SK-N-SH (cell line): ENCODE results near the gene HSPG2. TPM values are rescaled to one million over a fixed set of nuclear protein-coding genes. Genes with fewer than 3 reads are reported as not detected.

Source experiments
- CTCF ChIA-PET: fragments of 300-600, 350-600 bp; formaldehyde crosslinking; extraction: SDS; loops from one replicate; lab custom pipeline; 2021; lab: Yijun Ruan, JAX
- POLR2A ChIA-PET: fragments of 350-600 bp; sonication (Branson Sonifier 250); formaldehyde crosslinking; extraction: SDS; loops from one replicate; lab custom pipeline; 2020; ENCODE audit warnings: antibody characterized with exemption, inconsistent platforms; lab: Yijun Ruan, JAX
- DNase-seq: peaks from one replicate; pipeline ENCODE4 v3.0.0; 2012
- H2AFZ ChIP-seq: fragments of 200-600 bp; sonication (generic); 2 replicates; pipeline ENCODE4 v1.8.1; 2016; ENCODE audit warnings: antibody characterized with exemption, mild to moderate bottlenecking, low read depth
- H3F3A ChIP-seq: fragments of 200-600 bp; sonication (generic); replicated peaks from 2 replicates; pipeline ENCODE3; 2016; ENCODE audit warnings: antibody characterized with exemption, mild to moderate bottlenecking; ENCODE audit not compliant: insufficient read depth
- H3K27ac ChIP-seq, 2 experiments: fragments of 200-500 bp in 1 of 2; fragments of 200-600 bp in 1 of 2; sonication (Bioruptor generic) in 1 of 2; sonication (generic), shearing (Covaris generic) in 1 of 2; 2 replicates each; pipeline versions ENCODE4 v1.5.1 to v1.6.1; 2014 to 2016; ENCODE audit warnings: low read depth in 2 of 2, inconsistent platforms in 1 of 2, low read length in 1 of 2, mild to moderate bottlenecking in 1 of 2, mixed read lengths in 1 of 2
- H3K27me3 ChIP-seq: fragments of 200-600 bp; sonication (generic), shearing (Covaris generic); 2 replicates; pipeline ENCODE4 v1.6.1; 2016; ENCODE audit warnings: mixed run types; ENCODE audit not compliant: insufficient read depth
- H3K36me3 ChIP-seq, 2 experiments: fragments of 200-500 bp in 1 of 2; fragments of 200-600 bp in 1 of 2; sonication (Bioruptor generic) in 1 of 2; sonication (generic) in 1 of 2; replicated peaks in 1 of 2; 2 replicates each; pipeline versions ENCODE3 to v1.5.1; 2014 to 2016; ENCODE audit warnings: low read length in 1 of 2, mild to moderate bottlenecking in 1 of 2; ENCODE audit not compliant: insufficient read depth in 2 of 2, control insufficient read depth in 1 of 2
- H3K4me1 ChIP-seq, 2 experiments: fragments of 200-500 bp in 1 of 2; fragments of 200-600 bp in 1 of 2; sonication (Bioruptor generic) in 1 of 2; sonication (generic), shearing (Covaris generic) in 1 of 2; 2 replicates each; pipeline versions ENCODE4 v1.5.1 to v1.6.1; 2014 to 2016; ENCODE audit warnings: low read depth in 1 of 2, low read length in 1 of 2, mixed run types in 1 of 2; ENCODE audit not compliant: insufficient read depth in 2 of 2, control insufficient read depth in 1 of 2
- H3K4me2 ChIP-seq: fragments of 200-600 bp; sonication (generic), shearing (Covaris generic); 2 replicates; pipeline ENCODE4 v1.6.1; 2017; ENCODE audit warnings: mixed run types
- H3K4me3 ChIP-seq, 2 experiments: fragments of 200-500 bp in 1 of 2; fragments of 200-600 bp in 1 of 2; sonication (Bioruptor generic) in 1 of 2; sonication (generic), shearing (Covaris generic) in 1 of 2; 2 replicates each; pipeline versions ENCODE4 v1.5.1 to v1.8.1; 2014 to 2016; ENCODE audit warnings: low read depth in 2 of 2, inconsistent platforms in 1 of 2, low read length in 1 of 2, mild to moderate bottlenecking in 1 of 2, mixed read lengths in 1 of 2, moderate library complexity in 1 of 2
- H3K79me2 ChIP-seq: fragments of 200-600 bp; sonication (generic); 2 replicates; pipeline ENCODE4 v1.8.1; 2017; ENCODE audit warnings: mild to moderate bottlenecking; ENCODE audit not compliant: insufficient read depth
- H3K9ac ChIP-seq: fragments of 200-600 bp; sonication (generic); 2 replicates; pipeline ENCODE4 v1.6.1; 2017; ENCODE audit warnings: mixed run types
- H3K9me2 ChIP-seq: fragments of 200-600 bp; sonication (generic); 2 replicates; pipeline ENCODE4 v1.6.1; 2017; ENCODE audit warnings: mixed run types
- H3K9me3 ChIP-seq: fragments of 200-600 bp; sonication (generic); 2 replicates; pipeline ENCODE4 v1.6.1; 2017; ENCODE audit warnings: mixed run types, mild to moderate bottlenecking, moderate library complexity
- H4K20me1 ChIP-seq: fragments of 200-600 bp; sonication (generic); 2 replicates; pipeline ENCODE4 v1.6.1; 2017; ENCODE audit warnings: mild to moderate bottlenecking, mixed run types; ENCODE audit not compliant: insufficient read depth
- ELF1 ChIP-seq: IDR thresholded peaks from 2 replicates; pipeline ENCODE4 v1.4.0; 2012
- FOSL2 ChIP-seq: IDR thresholded peaks from 2 replicates; pipeline ENCODE4 v1.4.0; 2012; ENCODE audit warnings: low read depth, mild to moderate bottlenecking, moderate library complexity, borderline replicate concordance
- FOXJ3 ChIP-seq: sonication (generic); formaldehyde crosslinking; IDR thresholded peaks from 2 replicates; pipeline ENCODE4 v1.5.1; 2020; ENCODE audit warnings: mild to moderate bottlenecking, missing genetic modification reagents
- GABPA ChIP-seq: IDR thresholded peaks from 2 replicates; pipeline ENCODE4 v1.4.0; 2012; ENCODE audit warnings: low read depth, mild to moderate bottlenecking
- GATA2 ChIP-seq: sonication (generic); formaldehyde crosslinking; IDR thresholded peaks from 2 replicates; pipeline ENCODE4 v1.5.0; 2020; ENCODE audit warnings: mild to moderate bottlenecking, missing genetic modification reagents
- IRF3 ChIP-seq: fragments of 150-350 bp; IDR thresholded peaks from 2 replicates; pipeline ENCODE4 v1.6.1; 2016; ENCODE audit warnings: mild to moderate bottlenecking, low read depth, low read length
- JUND ChIP-seq: IDR thresholded peaks from 2 replicates; pipeline ENCODE4 v1.4.0; 2012
- MEF2A ChIP-seq: IDR thresholded peaks from 2 replicates; pipeline ENCODE4 v1.4.0; 2012; ENCODE audit warnings: low read depth, borderline replicate concordance
- MXI1 ChIP-seq: IDR thresholded peaks from 2 replicates; pipeline ENCODE4 v1.6.1; 2012; ENCODE audit warnings: mild to moderate bottlenecking, low read depth, low read length, improper control_type of control experiment
- NRF1 ChIP-seq: IDR thresholded peaks from 2 replicates; pipeline ENCODE4 v1.6.1; 2012; ENCODE audit warnings: low read depth, mild to moderate bottlenecking, low read length
- POLR2AphosphoS5 ChIP-seq: IDR thresholded peaks from 2 replicates; pipeline ENCODE4 v1.6.1; 2012; ENCODE audit warnings: low read depth, low read length
- RAD21 ChIP-seq: IDR thresholded peaks from 2 replicates; pipeline ENCODE4 v1.6.1; 2012; ENCODE audit warnings: mild to moderate bottlenecking, low read length
- RCOR1 ChIP-seq: fragments of 150-350 bp; IDR thresholded peaks from 2 replicates; pipeline ENCODE4 v1.6.1; 2017; ENCODE audit warnings: antibody characterized with exemption, low read length
- REST ChIP-seq: IDR thresholded peaks from 2 replicates; pipeline ENCODE4 v1.6.1; 2012; ENCODE audit warnings: mild to moderate bottlenecking, low read depth, low read length, moderate library complexity
- RFX5 ChIP-seq: IDR thresholded peaks from 2 replicates; pipeline ENCODE4 v1.6.1; 2012; ENCODE audit warnings: mild to moderate bottlenecking, improper control_type of control experiment, low read length
- RXRA ChIP-seq: IDR thresholded peaks from 2 replicates; pipeline ENCODE4 v1.4.0; 2012; ENCODE audit warnings: low read depth, mild to moderate bottlenecking, borderline replicate concordance
- SMC3 ChIP-seq: IDR thresholded peaks from 2 replicates; pipeline ENCODE4 v1.6.1; 2012; ENCODE audit warnings: low read depth, low read length, improper control_type of control experiment
- TCF12 ChIP-seq: IDR thresholded peaks from 2 replicates; pipeline ENCODE4 v1.4.0; 2012
- TEAD4 ChIP-seq: IDR thresholded peaks from 2 replicates; pipeline ENCODE4 v1.4.0; 2012; ENCODE audit warnings: mild to moderate bottlenecking, borderline replicate concordance; ENCODE audit not compliant: insufficient read depth
- YY1 ChIP-seq: IDR thresholded peaks from 2 replicates; pipeline ENCODE4 v1.4.0; 2012; ENCODE audit warnings: low read depth, mild to moderate bottlenecking
- ZBTB33 ChIP-seq: IDR thresholded peaks from 2 replicates; pipeline ENCODE4 v1.4.0; 2012; ENCODE audit warnings: low read depth, borderline replicate concordance
- WGBS: methylation state at CpG from one replicate; pipeline ENCODE4 v1.1.6; 2017; ENCODE audit warnings: low lambda C conversion rate; 5-methylcytosine and 5-hydroxymethylcytosine counted together
- polyA plus RNA-seq, 3 experiments: library from polyadenylated mRNA; depleted of rRNA; stranded (reverse); fragments of >200 nt; gene quantifications; 2 replicates each; pipeline ENCODE4 v1.2.3, GENCODE V29; 2012
- TF ChIP-seq, protein P1 (sequence below): IDR thresholded peaks from 2 replicates; pipeline ENCODE4 v1.4.0; 2012; ENCODE audit warnings: low read depth, borderline replicate concordance
- TF ChIP-seq, protein P2 (sequence below): fragments of 150-350 bp; IDR thresholded peaks from 2 replicates; pipeline ENCODE4 v1.6.1; 2017; ENCODE audit warnings: antibody characterized with exemption, low read length, low read depth, borderline replicate concordance
- TF ChIP-seq, protein P3 (sequence below): IDR thresholded peaks from 2 replicates; pipeline ENCODE4; 2012

The HSPG2 gene
- polyA plus RNA-seq, 1 of the 3 experiments (the other 2 are of a cell fraction) = 28.9 TPM

DNA sequence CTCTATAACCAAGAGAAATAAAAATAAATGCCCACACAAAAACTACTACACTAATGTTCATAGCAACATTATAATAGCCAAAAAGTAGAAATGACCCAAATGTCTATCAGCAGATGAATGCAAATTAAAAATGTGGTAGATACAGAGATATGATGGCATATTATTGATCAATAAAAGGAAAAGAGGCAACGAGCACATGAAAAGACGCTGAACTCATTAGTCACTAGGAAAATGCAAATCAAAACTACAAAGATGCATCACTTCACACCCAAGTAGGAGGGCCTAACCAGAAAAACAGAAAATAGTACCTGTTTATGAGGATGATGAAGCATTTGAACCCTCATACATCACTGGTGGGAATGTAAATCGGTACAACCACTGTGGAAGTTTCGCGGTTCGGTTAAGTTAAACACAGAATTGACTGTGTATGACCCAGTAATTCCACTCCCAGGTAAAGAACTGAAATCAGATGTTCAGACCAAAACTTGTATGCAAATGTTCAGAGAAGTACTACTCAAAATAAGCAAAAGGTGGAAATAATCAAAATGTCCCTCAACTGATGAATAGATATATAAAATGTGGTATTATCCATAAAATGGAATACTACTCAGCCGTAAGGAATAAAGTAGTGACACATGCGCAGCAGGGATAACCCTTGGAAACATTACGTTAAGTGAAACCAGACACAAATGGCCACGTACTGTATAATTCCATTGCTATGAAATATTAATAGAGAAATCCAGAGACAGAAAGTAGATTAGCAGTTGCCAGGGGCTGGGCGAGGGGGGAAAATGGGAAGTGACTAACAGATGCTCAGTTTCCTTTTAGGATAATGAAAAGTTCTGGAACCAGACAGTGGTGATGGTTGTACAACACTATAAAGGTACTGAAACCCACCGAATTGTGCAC lies 157.2 kb downstream of the HSPG2 start:
- Histone ChIP-seq H3F3A (peaks cover 30% of the 10 kb centered on the region), H3K79me2 (peaks cover 81% of the 10 kb centered on the region), H3K4me3 (peak overlapping the region in 1 of 2 experiments; percentile 47; a peak in 1 of 4 replicates), H2AFZ (no peak overlapping the region), H3K27ac (peak overlapping the region; percentile 17 to 67; a peak in 3 of 4 replicates), H3K9ac (no peak overlapping the region), H3K4me2 (peak overlapping the region; percentile 49), H3K9me2 (no peaks in the 10 kb centered on the region), H3K27me3 (no peaks in the 10 kb centered on the region), H4K20me1 (peaks cover 53% of the 10 kb centered on the region), H3K4me1 (peaks cover 0 to 3% of the 10 kb centered on the region in 2 experiments; a peak in 1 of 4 replicates), H3K9me3 (no peaks in the 10 kb centered on the region), H3K36me3 (peaks cover 0 to 10% of the 10 kb centered on the region in 2 experiments)
- ChIA-PET POLR2A (no interaction called here), CTCF (interaction anchor here (0.5 kb wide), 1 partner anchor 833 kb away, joined by 3 read pairs; no protein-coding TSS in a partner anchor)
- DNase-seq = peak; percentile 36
- WGBS = 63% methylated on average over 12 of the region's 12 CpGs
- TF ChIP-seq JUND (no peak), FOXJ3 (CRISPR knock-in tag) (no peak), GABPA (no peak), TCF12 (peak; percentile 64), MXI1 (no peak), YY1 (no peak), RAD21 (no peak), NRF1 (peak; percentile 47), ELF1 (no peak), RXRA (no peak), MEF2A (no peak), SMC3 (no peak), TEAD4 (no peak), IRF3 (no peak), FOSL2 (no peak), GATA2 (CRISPR knock-in tag) (no peak), ZBTB33 (no peak), RCOR1 (peak; percentile 80; the same call in 1 of the 2 replicates), REST (no peak), POLR2AphosphoS5 (no peak), RFX5 (peak; percentile 13; the same call in 1 of the 2 replicates)
- TF ChIP-seq, protein P1, sequence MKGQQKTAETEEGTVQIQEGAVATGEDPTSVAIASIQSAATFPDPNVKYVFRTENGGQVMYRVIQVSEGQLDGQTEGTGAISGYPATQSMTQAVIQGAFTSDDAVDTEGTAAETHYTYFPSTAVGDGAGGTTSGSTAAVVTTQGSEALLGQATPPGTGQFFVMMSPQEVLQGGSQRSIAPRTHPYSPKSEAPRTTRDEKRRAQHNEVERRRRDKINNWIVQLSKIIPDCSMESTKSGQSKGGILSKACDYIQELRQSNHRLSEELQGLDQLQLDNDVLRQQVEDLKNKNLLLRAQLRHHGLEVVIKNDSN = no peak
- TF ChIP-seq, protein P2, sequence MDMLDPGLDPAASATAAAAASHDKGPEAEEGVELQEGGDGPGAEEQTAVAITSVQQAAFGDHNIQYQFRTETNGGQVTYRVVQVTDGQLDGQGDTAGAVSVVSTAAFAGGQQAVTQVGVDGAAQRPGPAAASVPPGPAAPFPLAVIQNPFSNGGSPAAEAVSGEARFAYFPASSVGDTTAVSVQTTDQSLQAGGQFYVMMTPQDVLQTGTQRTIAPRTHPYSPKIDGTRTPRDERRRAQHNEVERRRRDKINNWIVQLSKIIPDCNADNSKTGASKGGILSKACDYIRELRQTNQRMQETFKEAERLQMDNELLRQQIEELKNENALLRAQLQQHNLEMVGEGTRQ = no peak
- TF ChIP-seq, protein P3, sequence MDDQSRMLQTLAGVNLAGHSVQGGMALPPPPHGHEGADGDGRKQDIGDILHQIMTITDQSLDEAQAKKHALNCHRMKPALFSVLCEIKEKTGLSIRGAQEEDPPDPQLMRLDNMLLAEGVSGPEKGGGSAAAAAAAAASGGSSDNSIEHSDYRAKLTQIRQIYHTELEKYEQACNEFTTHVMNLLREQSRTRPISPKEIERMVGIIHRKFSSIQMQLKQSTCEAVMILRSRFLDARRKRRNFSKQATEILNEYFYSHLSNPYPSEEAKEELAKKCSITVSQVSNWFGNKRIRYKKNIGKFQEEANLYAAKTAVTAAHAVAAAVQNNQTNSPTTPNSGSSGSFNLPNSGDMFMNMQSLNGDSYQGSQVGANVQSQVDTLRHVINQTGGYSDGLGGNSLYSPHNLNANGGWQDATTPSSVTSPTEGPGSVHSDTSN = no peak
